ENCODE measurements around the gene C14orf132.

C14orf132 gene

GRCh38 chr14:96121660-96122395 lies 82.7 kb downstream of the C14orf132 start:
- intact Hi-C loops (cut with DNase I), result no loop called here
- DNase-seq, result no peak

- no peak for DNase-seq
These were observed 83.3 kb downstream of the C14orf132 start for GRCh38 chr14:96122496-96122895.

GRCh38 chr14:96125536-96125935 lies 86.4 kb downstream of the C14orf132 start:
- intact Hi-C loops (cut with DNase I), result no loop called here
- no peak for DNase-seq

More at GRCh38 chr14:96122496-96122895, 83.3 kb downstream of the C14orf132 start:
- intact Hi-C loops (cut with DNase I), result no loop called here

- DNase-seq, result no peak
These were observed 87.2 kb downstream of the C14orf132 start for GRCh38 chr14:96126339-96126782.

GRCh38 chr14:96126783-96127271 lies 87.7 kb downstream of the C14orf132 start:
- intact Hi-C loops (cut with DNase I), result no loop called here
- DNase-seq, result no peak

More at GRCh38 chr14:96126339-96126782, 87.2 kb downstream of the C14orf132 start:
- intact Hi-C loops (cut with DNase I), result no loop called here

GRCh38 chr14:96129128-96129736 lies 90.1 kb downstream of the C14orf132 start:
- DNase-seq, result no peak
- intact Hi-C loops (cut with DNase I), result no loop called here

- intact Hi-C loops (cut with DNase I), result no loop called here
- no peak for DNase-seq
These were observed 91.2 kb downstream of the C14orf132 start for GRCh38 chr14:96130391-96130790.

GRCh38 chr14:96130854-96131253 lies 91.7 kb downstream of the C14orf132 start:
- intact Hi-C loops (cut with DNase I), result no loop called here
- DNase-seq, result no peak

GRCh38 chr14:96131836-96132235 lies 92.7 kb downstream of the C14orf132 start:
- intact Hi-C loops (cut with DNase I), result no loop called here
- no peak for DNase-seq

- DNase-seq, result no peak
- intact Hi-C loops (cut with DNase I), result no loop called here
These were observed 95.3 kb downstream of the C14orf132 start for GRCh38 chr14:96134508-96134907.

- intact Hi-C loops (cut with DNase I), result no loop called here
- no peak for DNase-seq
These were observed 96.1 kb downstream of the C14orf132 start for GRCh38 chr14:96135285-96135684.

GRCh38 chr14:96136371-96137005 lies 97.3 kb downstream of the C14orf132 start:
- intact Hi-C loops (cut with DNase I), result no loop called here
- no peak for DNase-seq

GRCh38 chr14:96138241-96138640 lies 99.1 kb downstream of the C14orf132 start:
- no peak for DNase-seq
- intact Hi-C loops (cut with DNase I), result no loop called here

- intact Hi-C loops (cut with DNase I), result no loop called here
- DNase-seq, result no peak
These were observed 100.0 kb downstream of the C14orf132 start for GRCh38 chr14:96139169-96139568.

GRCh38 chr14:96139879-96140278 lies 100.7 kb downstream of the C14orf132 start:
- no peak for DNase-seq
- intact Hi-C loops (cut with DNase I), result no loop called here

GRCh38 chr14:96140952-96141351 lies 101.8 kb downstream of the C14orf132 start:
- no peak for DNase-seq
- intact Hi-C loops (cut with DNase I), result no loop called here

Data from head of caudate nucleus (tissue), 42 donors.